DOHH2 (cell line): ENCODE results near the gene PDE4B.

ENCODE experiments used
- CTCF ChIP-seq: fragments of 200-600 bp; sonication (generic); IDR thresholded peaks from one replicate; pipeline ENCODE4 v1.5.1; 2014; ENCODE audit warnings: antibody characterized with exemption, mild to moderate bottlenecking, low read depth, low read length; ENCODE audit not compliant: poor library complexity, severe bottlenecking
- EZH2phosphoT487 ChIP-seq: fragments of 200-600 bp; sonication (generic); IDR thresholded peaks from 2 replicates; pipeline ENCODE4 v1.6.1; 2017; ENCODE audit warnings: borderline replicate concordance, mild to moderate bottlenecking, antibody characterized with exemption, low read length, moderate library complexity, mixed read lengths

GRCh38 chr1:65990161-65990560 lies 197.5 kb downstream of the PDE4B start:
- no peak for TF ChIP-seq CTCF
- TF ChIP-seq EZH2phosphoT487 = no peak
